Measurements from ENCODE around the gene NPTXR.

NPTXR gene

DNA sequence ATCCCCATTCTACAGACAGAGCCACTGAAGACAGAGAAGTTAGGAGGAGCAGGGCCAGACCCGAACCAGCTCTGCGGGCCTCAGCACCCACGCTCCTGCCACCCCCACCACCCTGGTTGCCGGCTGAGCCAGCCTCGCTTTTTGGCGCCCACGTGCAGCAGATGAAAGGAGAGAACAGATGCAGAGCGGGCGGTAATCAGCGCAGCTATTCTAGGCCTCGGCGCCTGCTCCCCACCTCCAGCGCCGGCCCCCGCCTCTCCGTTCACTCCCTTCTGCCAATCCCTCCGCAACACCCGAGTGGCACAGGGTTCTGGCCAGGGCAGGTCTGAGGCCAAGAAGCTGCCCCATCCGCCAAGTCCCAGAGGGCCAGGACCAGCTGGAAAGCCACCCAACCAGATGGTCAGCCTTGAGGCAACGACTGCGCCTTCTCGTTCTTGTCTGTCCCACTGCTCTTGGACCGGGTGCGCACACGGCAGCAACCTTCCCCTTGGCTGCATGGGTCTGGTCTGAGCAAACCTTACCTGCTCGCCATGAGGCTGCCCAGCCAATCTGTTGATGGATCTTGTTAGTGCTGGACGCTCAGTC lies 66.6 kb downstream of the NPTXR start:
- TF ChIP-seq, protein P1, sequence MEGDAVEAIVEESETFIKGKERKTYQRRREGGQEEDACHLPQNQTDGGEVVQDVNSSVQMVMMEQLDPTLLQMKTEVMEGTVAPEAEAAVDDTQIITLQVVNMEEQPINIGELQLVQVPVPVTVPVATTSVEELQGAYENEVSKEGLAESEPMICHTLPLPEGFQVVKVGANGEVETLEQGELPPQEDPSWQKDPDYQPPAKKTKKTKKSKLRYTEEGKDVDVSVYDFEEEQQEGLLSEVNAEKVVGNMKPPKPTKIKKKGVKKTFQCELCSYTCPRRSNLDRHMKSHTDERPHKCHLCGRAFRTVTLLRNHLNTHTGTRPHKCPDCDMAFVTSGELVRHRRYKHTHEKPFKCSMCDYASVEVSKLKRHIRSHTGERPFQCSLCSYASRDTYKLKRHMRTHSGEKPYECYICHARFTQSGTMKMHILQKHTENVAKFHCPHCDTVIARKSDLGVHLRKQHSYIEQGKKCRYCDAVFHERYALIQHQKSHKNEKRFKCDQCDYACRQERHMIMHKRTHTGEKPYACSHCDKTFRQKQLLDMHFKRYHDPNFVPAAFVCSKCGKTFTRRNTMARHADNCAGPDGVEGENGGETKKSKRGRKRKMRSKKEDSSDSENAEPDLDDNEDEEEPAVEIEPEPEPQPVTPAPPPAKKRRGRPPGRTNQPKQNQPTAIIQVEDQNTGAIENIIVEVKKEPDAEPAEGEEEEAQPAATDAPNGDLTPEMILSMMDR (IDR thresholded peaks at IDR 0.05; ENCODE audit: low read depth, low read length, poor library complexity, severe bottlenecking): no peak
- no peak for TF ChIP-seq EZH2phosphoT487 (IDR thresholded peaks at IDR 0.05; ENCODE audit: borderline replicate concordance, low read length)
- H4K20me1 ChIP-seq (ENCODE audit: control insufficient read depth, insufficient read depth, low read depth, low read length): no peaks in the 10 kb centered on the region
- no peaks in the 10 kb centered on the region for H3K9me3 ChIP-seq (ENCODE audit: control insufficient read depth, insufficient read depth, low read length)
- no peaks in the 10 kb centered on the region for H3K79me2 ChIP-seq (ENCODE audit: control insufficient read depth, low read length)
- H3F3A ChIP-seq (ENCODE audit: control insufficient read depth, insufficient read depth): no peaks in the 10 kb centered on the region
- no peak overlapping the region for H3K27ac ChIP-seq (ENCODE audit: low read depth, low read length)
- H3K36me3 ChIP-seq (ENCODE audit: control insufficient read depth, low read length): no peaks in the 10 kb centered on the region
- no peaks in the 10 kb centered on the region for H3K9me2 ChIP-seq (replicated peaks; ENCODE audit: control insufficient read depth, low read length)
- no peak overlapping the region for H3K4me2 ChIP-seq (ENCODE audit: low read length)
- no peak overlapping the region for H3K4me3 ChIP-seq (ENCODE audit: low read length)
- no peaks in the 10 kb centered on the region for H3K27me3 ChIP-seq (ENCODE audit: control insufficient read depth, low read length)
- no peaks in the 10 kb centered on the region for H3K4me1 ChIP-seq (ENCODE audit: control insufficient read depth, low read length)

DNA sequence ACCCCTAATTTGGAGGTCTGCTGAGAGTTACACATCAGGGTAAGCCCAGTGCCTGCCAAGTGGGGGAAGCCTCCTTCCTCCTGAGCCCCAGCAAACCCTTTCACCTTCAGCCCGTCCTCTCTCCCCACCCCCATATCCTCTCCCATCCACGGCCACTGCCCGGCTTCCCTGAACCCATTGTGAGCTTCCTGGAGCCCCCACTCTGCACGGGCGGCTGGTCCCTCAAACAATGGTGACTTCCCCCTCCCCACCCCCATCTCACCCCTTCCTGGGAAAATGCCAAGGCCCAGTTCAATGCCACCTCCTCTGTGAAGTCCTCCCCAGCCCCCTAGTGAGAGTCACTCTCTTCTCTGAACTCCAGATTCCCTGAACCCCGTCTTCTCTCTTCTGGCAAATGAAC lies 67.7 kb downstream of the NPTXR start:
- H3K4me1 ChIP-seq (ENCODE audit: control insufficient read depth, low read length): no peaks in the 10 kb centered on the region
- H3K27me3 ChIP-seq (ENCODE audit: control insufficient read depth, low read length): no peaks in the 10 kb centered on the region
- no peaks in the 10 kb centered on the region for H4K20me1 ChIP-seq (ENCODE audit: control insufficient read depth, insufficient read depth, low read depth, low read length)
- no peaks in the 10 kb centered on the region for H3F3A ChIP-seq (ENCODE audit: control insufficient read depth, insufficient read depth)
- H3K79me2 ChIP-seq (ENCODE audit: control insufficient read depth, low read length): no peaks in the 10 kb centered on the region
- no peak overlapping the region for H3K4me2 ChIP-seq (ENCODE audit: low read length)
- no peak overlapping the region for H3K27ac ChIP-seq (ENCODE audit: low read depth, low read length)
- H3K36me3 ChIP-seq (ENCODE audit: control insufficient read depth, low read length): no peaks in the 10 kb centered on the region
- no peaks in the 10 kb centered on the region for H3K9me2 ChIP-seq (replicated peaks; ENCODE audit: control insufficient read depth, low read length)
- no peak for TF ChIP-seq EZH2phosphoT487 (IDR thresholded peaks at IDR 0.05; ENCODE audit: borderline replicate concordance, low read length)
- TF ChIP-seq, protein P1 (IDR thresholded peaks at IDR 0.05; ENCODE audit: low read depth, low read length, poor library complexity, severe bottlenecking): no peak
- no peak overlapping the region for H3K4me3 ChIP-seq (ENCODE audit: low read length)
- H3K9me3 ChIP-seq (ENCODE audit: control insufficient read depth, insufficient read depth, low read length): no peaks in the 10 kb centered on the region

DNA sequence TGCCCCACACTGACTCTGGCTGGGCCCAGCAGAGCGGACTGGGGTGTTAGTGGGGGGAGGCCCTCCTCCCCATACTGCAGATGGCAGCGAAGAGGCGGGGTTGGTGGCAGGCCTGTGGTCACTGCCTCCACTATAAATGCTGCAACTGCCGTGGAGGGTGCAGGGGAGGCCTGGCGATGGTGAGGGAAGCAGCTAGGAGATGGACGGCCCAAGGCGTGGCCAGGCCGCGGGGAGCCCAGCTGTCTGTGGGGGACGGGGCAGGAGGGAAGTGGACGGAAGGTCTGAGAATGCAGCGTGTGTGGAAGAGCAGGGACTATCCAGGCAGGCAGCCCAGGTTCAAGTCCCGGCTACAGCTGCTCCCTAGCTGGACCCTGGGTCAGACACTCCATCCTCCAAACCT lies 68.2 kb downstream of the NPTXR start:
- H3K4me1 ChIP-seq (ENCODE audit: control insufficient read depth, low read length): no peaks in the 10 kb centered on the region
- H3K27ac ChIP-seq (ENCODE audit: low read depth, low read length): no peak overlapping the region
- no peaks in the 10 kb centered on the region for H3K9me2 ChIP-seq (replicated peaks; ENCODE audit: control insufficient read depth, low read length)
- no peaks in the 10 kb centered on the region for H4K20me1 ChIP-seq (ENCODE audit: control insufficient read depth, insufficient read depth, low read depth, low read length)
- H3K4me3 ChIP-seq (ENCODE audit: low read length): no peak overlapping the region
- no peaks in the 10 kb centered on the region for H3F3A ChIP-seq (ENCODE audit: control insufficient read depth, insufficient read depth)
- H3K4me2 ChIP-seq (ENCODE audit: low read length): no peak overlapping the region
- H3K9me3 ChIP-seq (ENCODE audit: control insufficient read depth, insufficient read depth, low read length): no peaks in the 10 kb centered on the region
- TF ChIP-seq EZH2phosphoT487 (IDR thresholded peaks at IDR 0.05; ENCODE audit: borderline replicate concordance, low read length): no peak
- TF ChIP-seq, protein P1 (IDR thresholded peaks at IDR 0.05; ENCODE audit: low read depth, low read length, poor library complexity, severe bottlenecking): no peak
- H3K36me3 ChIP-seq (ENCODE audit: control insufficient read depth, low read length): no peaks in the 10 kb centered on the region
- H3K79me2 ChIP-seq (ENCODE audit: control insufficient read depth, low read length): no peaks in the 10 kb centered on the region
- H3K27me3 ChIP-seq (ENCODE audit: control insufficient read depth, low read length): no peaks in the 10 kb centered on the region
